Vagina (tissue), 2 donors: ENCODE measurements around the gene PDIA5. TPM values are rescaled to one million over a fixed set of nuclear protein-coding genes. Genes with fewer than 3 reads are reported as not detected.

Source experiments
- DNase-seq, 2 donors: peaks; one replicate each; pipeline ENCODE4 v3.0.0-alpha.2; 2017; ENCODE audit errors: extremely low spot score in 2 of 2
- H3K27ac ChIP-seq: fragments of 200-600 bp; sonication (generic); one replicate; pipeline ENCODE4 v1.5.1; 2019
- H3K27me3 ChIP-seq: fragments of 200-600 bp; sonication (generic); one replicate; pipeline ENCODE4 v1.5.1; 2019
- H3K36me3 ChIP-seq, 2 donors: fragments of 200-600 bp; sonication (generic); one replicate each; pipeline ENCODE4 v1.5.1; 2017 to 2019
- H3K4me1 ChIP-seq: fragments of 200-600 bp; sonication (generic); one replicate; pipeline ENCODE4 v1.5.1; 2019
- H3K4me3 ChIP-seq, 2 donors: fragments of 200-600 bp; sonication (generic); 1 replicate in 1 of 2; 2 replicates in 1 of 2; pipeline ENCODE4 v1.5.1; 2016 to 2019
- H3K9me3 ChIP-seq: fragments of 200-600 bp; sonication (generic); one replicate; pipeline ENCODE4 v1.5.1; 2019
- POLR2A ChIP-seq, 2 donors: fragments of 450-650 bp; IDR thresholded peaks; one replicate each; pipeline ENCODE4 v1.6.1; 2017; ENCODE audit warnings: antibody characterized with exemption in 2 of 2, mild to moderate bottlenecking in 2 of 2, moderate library complexity in 2 of 2
- POLR2AphosphoS5 ChIP-seq, 2 donors: sonication (generic); formaldehyde crosslinking; IDR thresholded peaks; one replicate each; pipeline ENCODE4 v1.9.0; 2017; ENCODE audit warnings: antibody characterized with exemption in 2 of 2, mild to moderate bottlenecking in 2 of 2, low read depth in 1 of 2; ENCODE audit not compliant: insufficient read depth in 1 of 2
- intact Hi-C: fragments of 100-400 bp; cut with DNase I; formaldehyde crosslinking; loops from one replicate; pipeline ENCODE4 v1.15.1; 2023
- total RNA-seq: library from RNA; depleted of rRNA; stranded (reverse); fragments of >200 nt; gene quantifications from one replicate; pipeline ENCODE4 v1.2.3, GENCODE V29; 2016
- TF ChIP-seq, protein P1 (sequence below), 3 experiments: fragments of 450-650 bp in 2 of 3; fragments of 200-600 bp in 1 of 3; sonication (generic) in 1 of 3; IDR thresholded peaks; one replicate each; pipeline ENCODE4 v1.5.1; 2017 to 2019; ENCODE audit warnings: antibody characterized with exemption in 3 of 3, mild to moderate bottlenecking in 2 of 3, moderate library complexity in 2 of 3

The PDIA5 gene
- total RNA-seq, 1 donor from 2014 or later, result 18.9 TPM

- intact Hi-C loops, result no loop called here
- Histone ChIP-seq H3K4me1 (no peaks in the 10 kb centered on the region), H3K27me3 (no peaks in the 10 kb centered on the region), H3K27ac (no peak overlapping the region), H3K36me3 (peaks cover 0 to 15% of the 10 kb centered on the region in 2 donors), H3K9me3 (no peaks in the 10 kb centered on the region), H3K4me3 (no peak overlapping the region)
- DNase-seq, result no peak
- no peak for TF ChIP-seq POLR2A (IDR thresholded peaks at IDR 0.05)
- no peak for TF ChIP-seq POLR2AphosphoS5 (IDR thresholded peaks at IDR 0.05; ENCODE audit: insufficient read depth in 1 of 2, low read depth in 1 of 2)
- TF ChIP-seq, protein P1, sequence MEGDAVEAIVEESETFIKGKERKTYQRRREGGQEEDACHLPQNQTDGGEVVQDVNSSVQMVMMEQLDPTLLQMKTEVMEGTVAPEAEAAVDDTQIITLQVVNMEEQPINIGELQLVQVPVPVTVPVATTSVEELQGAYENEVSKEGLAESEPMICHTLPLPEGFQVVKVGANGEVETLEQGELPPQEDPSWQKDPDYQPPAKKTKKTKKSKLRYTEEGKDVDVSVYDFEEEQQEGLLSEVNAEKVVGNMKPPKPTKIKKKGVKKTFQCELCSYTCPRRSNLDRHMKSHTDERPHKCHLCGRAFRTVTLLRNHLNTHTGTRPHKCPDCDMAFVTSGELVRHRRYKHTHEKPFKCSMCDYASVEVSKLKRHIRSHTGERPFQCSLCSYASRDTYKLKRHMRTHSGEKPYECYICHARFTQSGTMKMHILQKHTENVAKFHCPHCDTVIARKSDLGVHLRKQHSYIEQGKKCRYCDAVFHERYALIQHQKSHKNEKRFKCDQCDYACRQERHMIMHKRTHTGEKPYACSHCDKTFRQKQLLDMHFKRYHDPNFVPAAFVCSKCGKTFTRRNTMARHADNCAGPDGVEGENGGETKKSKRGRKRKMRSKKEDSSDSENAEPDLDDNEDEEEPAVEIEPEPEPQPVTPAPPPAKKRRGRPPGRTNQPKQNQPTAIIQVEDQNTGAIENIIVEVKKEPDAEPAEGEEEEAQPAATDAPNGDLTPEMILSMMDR (IDR thresholded peaks at IDR 0.05), result no peak
These were observed 93.3 kb downstream of the PDIA5 start for GRCh38 chr3:123159926-123160635.

DNA sequence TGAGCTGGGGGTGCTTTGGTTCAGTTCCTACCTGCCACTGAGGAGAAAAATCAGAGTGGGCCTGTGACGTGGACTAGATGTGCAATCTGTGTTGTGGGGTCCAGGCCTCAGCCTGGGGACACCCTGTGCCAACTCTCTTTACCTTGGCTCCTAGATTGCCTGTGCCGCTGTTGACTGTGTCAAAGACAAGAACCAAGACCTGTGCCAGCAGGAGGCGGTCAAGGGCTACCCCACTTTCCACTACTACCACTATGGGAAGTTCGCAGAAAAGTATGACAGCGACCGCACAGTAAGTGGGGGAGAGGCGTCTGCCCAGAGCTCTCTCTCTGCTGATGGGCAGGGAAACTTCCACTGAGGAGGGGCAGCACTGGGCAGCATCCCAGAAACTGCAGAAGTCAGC is 94.3 kb downstream of the PDIA5 start:
- H3K4me1 ChIP-seq, result no peaks in the 10 kb centered on the region
- DNase-seq, result no peak
- no peaks in the 10 kb centered on the region for H3K27me3 ChIP-seq
- intact Hi-C loops, result no loop called here
- H3K27ac ChIP-seq, result no peak overlapping the region
- peaks cover 0 to 15% of the 10 kb centered on the region in 2 donors for H3K36me3 ChIP-seq
- H3K4me3 ChIP-seq, result no peak overlapping the region
- TF ChIP-seq, protein P1 (IDR thresholded peaks at IDR 0.05), result no peak
- TF ChIP-seq POLR2AphosphoS5 (IDR thresholded peaks at IDR 0.05; ENCODE audit: insufficient read depth in 1 of 2, low read depth in 1 of 2), result no peak
- no peak for TF ChIP-seq POLR2A (IDR thresholded peaks at IDR 0.05)
- no peaks in the 10 kb centered on the region for H3K9me3 ChIP-seq

DNA sequence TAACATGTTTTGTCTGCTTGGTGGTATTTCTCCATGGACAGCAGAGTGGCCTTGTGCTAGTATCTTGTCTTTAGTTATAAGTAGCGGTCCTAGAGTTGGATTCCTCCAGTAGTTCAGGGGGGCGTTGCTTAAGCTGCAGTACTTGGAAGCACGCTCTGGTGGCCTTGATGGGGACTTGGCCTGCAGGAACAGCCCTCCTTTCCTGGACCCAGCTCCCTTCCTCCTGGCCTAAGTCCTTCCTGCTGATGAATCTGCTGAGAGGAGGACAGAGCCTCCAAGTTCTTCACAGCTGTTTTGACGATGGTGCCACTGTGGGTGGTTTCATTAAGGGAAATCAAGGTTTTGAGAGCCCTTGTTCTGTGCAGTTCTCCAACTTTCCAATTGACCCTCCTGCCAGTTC is 96.3 kb downstream of the PDIA5 start:
- TF ChIP-seq, protein P1 (IDR thresholded peaks at IDR 0.05), result no peak
- TF ChIP-seq POLR2A (IDR thresholded peaks at IDR 0.05) (no peak), POLR2AphosphoS5 (IDR thresholded peaks at IDR 0.05; ENCODE audit: insufficient read depth in 1 of 2, low read depth in 1 of 2) (no peak)
- no peaks in the 10 kb centered on the region for H3K27me3 ChIP-seq
- no peak overlapping the region for H3K4me3 ChIP-seq
- peaks cover 0 to 15% of the 10 kb centered on the region in 2 donors for H3K36me3 ChIP-seq
- no peaks in the 10 kb centered on the region for H3K4me1 ChIP-seq
- no peak for DNase-seq
- H3K27ac ChIP-seq, result no peak overlapping the region
- no peaks in the 10 kb centered on the region for H3K9me3 ChIP-seq
- intact Hi-C loops, result no loop called here

DNA sequence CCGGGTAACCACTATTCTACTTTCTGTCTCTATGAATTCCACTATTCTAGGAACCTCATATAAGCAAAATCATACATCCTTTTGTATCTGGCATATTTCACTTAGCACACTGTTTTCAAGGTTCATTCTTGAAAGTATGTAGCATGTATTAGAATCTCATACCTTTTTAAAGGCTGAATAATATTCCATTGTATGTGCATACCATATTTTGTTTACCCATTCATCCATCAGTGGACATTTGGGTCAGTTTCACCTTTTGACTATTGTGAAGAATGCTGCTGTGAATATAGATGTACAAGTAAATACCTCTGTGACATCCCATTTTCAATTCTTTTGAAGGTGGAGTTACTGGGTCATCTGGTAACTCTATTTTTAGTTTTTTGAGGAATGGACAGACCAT is 98.3 kb downstream of the PDIA5 start:
- H3K36me3 ChIP-seq, result peaks cover 0 to 15% of the 10 kb centered on the region in 2 donors
- intact Hi-C loops, result no loop called here
- H3K4me1 ChIP-seq, result no peaks in the 10 kb centered on the region

GRCh38 chr3:123167686-123168085 is 100.9 kb downstream of the PDIA5 start:
- no peak overlapping the region for H3K4me3 ChIP-seq
- H3K27ac ChIP-seq, result no peak overlapping the region
- TF ChIP-seq, protein P1 (IDR thresholded peaks at IDR 0.05), result no peak
- TF ChIP-seq POLR2AphosphoS5 (IDR thresholded peaks at IDR 0.05; ENCODE audit: insufficient read depth in 1 of 2, low read depth in 1 of 2) (no peak), POLR2A (IDR thresholded peaks at IDR 0.05) (no peak)
- intact Hi-C loops, result no loop called here
- no peaks in the 10 kb centered on the region for H3K27me3 ChIP-seq
- no peaks in the 10 kb centered on the region for H3K9me3 ChIP-seq
- H3K36me3 ChIP-seq, result peaks cover 0 to 9% of the 10 kb centered on the region in 2 donors
- DNase-seq, result no peak
- no peaks in the 10 kb centered on the region for H3K4me1 ChIP-seq

More for the DNA sequence above, 98.3 kb downstream of the PDIA5 start:
- H3K9me3 ChIP-seq, result no peaks in the 10 kb centered on the region
- H3K27ac ChIP-seq, result no peak overlapping the region
- no peaks in the 10 kb centered on the region for H3K27me3 ChIP-seq
- TF ChIP-seq POLR2A (IDR thresholded peaks at IDR 0.05) (no peak), POLR2AphosphoS5 (IDR thresholded peaks at IDR 0.05; ENCODE audit: insufficient read depth in 1 of 2, low read depth in 1 of 2) (no peak)
- TF ChIP-seq, protein P1 (IDR thresholded peaks at IDR 0.05), result no peak
- DNase-seq, result no peak
- no peak overlapping the region for H3K4me3 ChIP-seq
